ENCODE results near the gene CXCR5.
A peak's percentile ranks its signal among the peaks of the same experiment; 100 is the strongest.

CXCR5 gene

DNA sequence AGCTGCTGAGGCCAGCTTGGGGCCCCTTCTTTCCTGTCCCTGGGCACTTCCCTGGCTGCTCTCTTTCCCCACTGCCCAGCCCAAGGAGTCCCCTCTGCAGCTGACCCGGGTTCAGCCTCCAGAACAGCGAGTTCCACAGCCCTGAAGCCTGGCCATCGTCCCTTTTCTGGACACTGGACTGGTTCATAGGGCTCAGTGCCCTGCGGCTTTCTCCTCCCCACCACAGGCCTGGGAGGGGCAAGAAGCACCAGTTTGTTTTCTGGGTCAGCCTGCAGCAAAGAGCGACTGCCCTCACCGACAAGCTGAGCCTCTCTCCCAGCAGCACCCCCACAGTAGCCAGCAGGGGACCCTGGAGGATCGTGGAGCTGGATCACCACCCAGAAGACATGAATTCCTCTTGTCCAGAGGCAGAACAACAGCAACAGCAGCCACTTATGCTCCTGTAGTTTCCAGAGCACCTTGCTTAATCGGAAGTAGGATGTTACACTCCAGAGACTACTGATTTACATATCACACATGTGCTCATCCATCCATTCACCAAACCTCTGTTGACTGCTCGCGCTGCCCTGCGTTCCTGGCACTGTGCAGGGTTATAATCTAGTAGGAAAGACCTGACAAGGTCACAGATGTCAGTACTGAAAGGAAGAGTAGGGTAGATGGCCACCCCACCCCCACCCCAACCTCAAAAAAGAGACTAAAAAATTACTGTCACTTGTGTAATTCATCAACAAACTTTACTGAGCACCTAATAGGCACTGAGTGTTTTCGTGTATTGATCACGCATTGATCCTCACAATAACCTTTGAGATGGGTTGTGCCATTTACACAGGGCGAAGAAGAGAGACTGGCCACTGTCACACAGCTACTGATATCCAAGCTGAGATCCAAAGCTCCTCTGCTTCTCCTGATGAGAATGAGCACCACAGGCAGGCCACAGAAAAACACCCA, 13.0 kb upstream of the CXCR5 start (continued):
- TF ChIP-seq, protein P1, sequence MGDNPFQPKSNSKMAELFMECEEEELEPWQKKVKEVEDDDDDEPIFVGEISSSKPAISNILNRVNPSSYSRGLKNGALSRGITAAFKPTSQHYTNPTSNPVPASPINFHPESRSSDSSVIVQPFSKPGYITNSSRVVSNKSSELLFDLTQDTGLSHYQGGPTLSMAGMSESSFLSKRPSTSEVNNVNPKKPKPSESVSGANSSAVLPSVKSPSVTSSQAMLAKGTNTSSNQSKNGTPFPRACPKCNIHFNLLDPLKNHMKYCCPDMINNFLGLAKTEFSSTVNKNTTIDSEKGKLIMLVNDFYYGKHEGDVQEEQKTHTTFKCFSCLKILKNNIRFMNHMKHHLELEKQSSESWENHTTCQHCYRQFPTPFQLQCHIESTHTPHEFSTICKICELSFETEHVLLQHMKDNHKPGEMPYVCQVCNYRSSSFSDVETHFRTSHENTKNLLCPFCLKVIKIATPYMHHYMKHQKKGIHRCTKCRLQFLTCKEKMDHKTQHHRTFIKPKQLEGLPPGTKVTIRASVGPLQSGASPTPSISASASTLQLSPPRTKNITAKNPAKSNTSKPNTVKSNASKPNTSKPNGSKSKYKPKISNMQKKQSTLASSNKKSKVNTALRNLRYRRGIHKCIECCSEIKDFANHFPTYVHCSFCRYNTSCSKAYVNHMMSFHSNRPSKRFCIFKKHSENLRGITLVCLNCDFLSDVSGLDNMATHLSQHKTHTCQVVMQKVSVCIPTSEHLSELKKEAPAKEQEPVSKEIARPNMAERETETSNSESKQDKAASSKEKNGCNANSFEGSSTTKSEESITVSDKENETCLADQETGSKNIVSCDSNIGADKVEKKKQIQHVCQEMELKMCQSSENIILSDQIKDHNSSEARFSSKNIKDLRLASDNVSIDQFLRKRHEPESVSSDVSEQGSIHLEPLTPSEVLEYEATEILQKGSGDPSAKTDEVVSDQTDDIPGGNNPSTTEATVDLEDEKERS (tag by site-specific recombination; IDR thresholded peaks at IDR 0.05), result no peak
- TF ChIP-seq ZNF184 (tag by site-specific recombination; IDR thresholded peaks at IDR 0.05), result no peak
- TF ChIP-seq ZFP41 (tag by site-specific recombination; IDR thresholded peaks at IDR 0.05; ENCODE audit: borderline replicate concordance), result no peak
- TF ChIP-seq ZNF660 (tag by site-specific recombination; IDR thresholded peaks at IDR 0.05), result no peak
- TF ChIP-seq, protein P2, sequence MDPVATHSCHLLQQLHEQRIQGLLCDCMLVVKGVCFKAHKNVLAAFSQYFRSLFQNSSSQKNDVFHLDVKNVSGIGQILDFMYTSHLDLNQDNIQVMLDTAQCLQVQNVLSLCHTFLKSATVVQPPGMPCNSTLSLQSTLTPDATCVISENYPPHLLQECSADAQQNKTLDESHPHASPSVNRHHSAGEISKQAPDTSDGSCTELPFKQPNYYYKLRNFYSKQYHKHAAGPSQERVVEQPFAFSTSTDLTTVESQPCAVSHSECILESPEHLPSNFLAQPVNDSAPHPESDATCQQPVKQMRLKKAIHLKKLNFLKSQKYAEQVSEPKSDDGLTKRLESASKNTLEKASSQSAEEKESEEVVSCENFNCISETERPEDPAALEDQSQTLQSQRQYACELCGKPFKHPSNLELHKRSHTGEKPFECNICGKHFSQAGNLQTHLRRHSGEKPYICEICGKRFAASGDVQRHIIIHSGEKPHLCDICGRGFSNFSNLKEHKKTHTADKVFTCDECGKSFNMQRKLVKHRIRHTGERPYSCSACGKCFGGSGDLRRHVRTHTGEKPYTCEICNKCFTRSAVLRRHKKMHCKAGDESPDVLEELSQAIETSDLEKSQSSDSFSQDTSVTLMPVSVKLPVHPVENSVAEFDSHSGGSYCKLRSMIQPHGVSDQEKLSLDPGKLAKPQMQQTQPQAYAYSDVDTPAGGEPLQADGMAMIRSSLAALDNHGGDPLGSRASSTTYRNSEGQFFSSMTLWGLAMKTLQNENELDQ (tag by site-specific recombination; IDR thresholded peaks at IDR 0.05; ENCODE audit: low read depth), result no peak
- TF ChIP-seq ZNF544 (tag by site-specific recombination; IDR thresholded peaks at IDR 0.05), result no peak
- no peak for TF ChIP-seq KLF9 (tag by site-specific recombination; IDR thresholded peaks at IDR 0.05; ENCODE audit: low read depth)
- no peak for TF ChIP-seq ZNF549 (tag by site-specific recombination; IDR thresholded peaks at IDR 0.05)
- TF ChIP-seq ZNF157 (tag by site-specific recombination; IDR thresholded peaks at IDR 0.05), result no peak
- no peak for TF ChIP-seq ZFHX2 (tag by site-specific recombination; conservative IDR thresholded peaks at IDR 0.05)

DNA sequence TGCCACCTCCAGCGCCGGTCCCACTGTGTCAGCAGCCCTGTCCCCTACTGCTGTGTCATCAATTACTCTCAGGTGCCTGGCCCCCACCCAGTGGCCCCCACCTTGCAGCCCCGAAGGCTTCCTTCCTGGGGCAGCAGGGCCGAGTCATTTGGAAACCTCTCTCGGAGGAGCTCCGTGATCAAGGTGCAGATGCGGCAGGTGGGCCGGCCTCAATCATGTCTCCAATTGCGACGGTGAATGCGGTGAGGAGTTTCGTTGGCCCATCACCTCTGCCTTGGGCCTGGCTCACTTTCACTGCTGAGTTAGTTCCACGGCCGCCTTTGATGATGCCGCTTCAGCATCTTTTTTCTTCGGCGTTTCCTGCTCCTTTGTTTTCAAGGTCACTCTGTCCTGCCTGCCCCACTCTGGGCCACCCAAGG, 11.3 kb upstream of the CXCR5 start:
- TF ChIP-seq ZNF777 (tag by site-specific recombination; IDR thresholded peaks at IDR 0.05; ENCODE audit: borderline replicate concordance) (no peak), GLIS1 (tag by site-specific recombination; IDR thresholded peaks at IDR 0.05) (no peak), ZNF510 (tag by site-specific recombination; IDR thresholded peaks at IDR 0.05; ENCODE audit: insufficient replicate concordance) (no peak), ZIC2 (tag by site-specific recombination; IDR thresholded peaks at IDR 0.05) (no peak)
- CTCF ChIA-PET, result interaction anchor here (0.7 kb wide), 1 partner anchor 213 kb away, joined by 3 read pairs; no protein-coding TSS in a partner anchor
- H3K36me3 ChIP-seq (ENCODE audit: control insufficient read depth in 2 of 2, insufficient read depth in 1 of 2, low read length in 2 of 2), result no peaks in the 10 kb centered on the region

DNA sequence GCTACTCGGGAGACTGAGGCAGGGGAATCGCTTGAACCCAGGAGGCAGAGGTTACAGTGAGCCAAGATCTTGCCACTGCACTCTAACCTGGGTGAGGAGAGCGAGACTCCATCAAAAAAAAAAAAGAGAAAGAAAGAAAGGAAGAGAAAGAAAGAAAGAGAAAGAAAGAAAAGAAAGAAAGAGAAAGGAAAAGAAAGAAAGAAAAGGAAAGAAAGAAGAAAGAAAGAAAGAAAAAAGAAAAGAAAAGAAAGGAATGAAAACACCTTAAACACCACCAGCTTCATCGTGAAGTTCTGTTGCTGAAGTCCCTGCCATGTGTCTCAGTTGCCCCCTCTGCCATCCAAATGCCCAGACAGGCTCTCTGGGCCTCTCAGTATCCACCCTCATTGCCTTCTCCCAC, 9.9 kb upstream of the CXCR5 start:
- H3K36me3 ChIP-seq (ENCODE audit: control insufficient read depth in 2 of 2, insufficient read depth in 1 of 2, low read length in 2 of 2), result no peaks in the 10 kb centered on the region
- H3K4me1 ChIP-seq (ENCODE audit: control insufficient read depth, insufficient read depth, low read length), result no peaks in the 10 kb centered on the region
- no peaks in the 10 kb centered on the region for H3K9me3 ChIP-seq (ENCODE audit: control insufficient read depth, insufficient read depth, low read depth, low read length)
- POLR2A ChIA-PET, result no interaction called here
- TF ChIP-seq ZNF366 (tag by site-specific recombination; conservative IDR thresholded peaks at IDR 0.05) (0 out of 2 replicates have a peak, but pooled peaks have one; percentile 30), ZNF670 (tag by site-specific recombination; IDR thresholded peaks at IDR 0.05; ENCODE audit: low read depth) (no peak), PRDM1 (tag by site-specific recombination; IDR thresholded peaks at IDR 0.05) (peak; percentile 95)
- H3K4me3 ChIP-seq (ENCODE audit: low read depth, low read length), result no peak overlapping the region
- H3K27ac ChIP-seq (ENCODE audit: extremely low read depth, low read depth, low read length), result no peak overlapping the region
- CTCF ChIA-PET, result no interaction called here

More for the DNA sequence above, 11.3 kb upstream of the CXCR5 start:
- Histone ChIP-seq H3K27ac (ENCODE audit: extremely low read depth, low read depth, low read length) (no peak overlapping the region), H3K4me1 (ENCODE audit: control insufficient read depth, insufficient read depth, low read length) (no peaks in the 10 kb centered on the region), H3K9me3 (ENCODE audit: control insufficient read depth, insufficient read depth, low read depth, low read length) (no peaks in the 10 kb centered on the region), H3K4me3 (ENCODE audit: low read depth, low read length) (no peak overlapping the region)
- POLR2A ChIA-PET, result no interaction called here
